ENCODE data around the gene TMEM229B. TPM values are rescaled to one million over a fixed set of nuclear protein-coding genes. Genes with fewer than 3 reads are reported as not detected.

The TMEM229B gene
- total RNA-seq, 1 donor from 2014 or later = 0.80 TPM

DNA sequence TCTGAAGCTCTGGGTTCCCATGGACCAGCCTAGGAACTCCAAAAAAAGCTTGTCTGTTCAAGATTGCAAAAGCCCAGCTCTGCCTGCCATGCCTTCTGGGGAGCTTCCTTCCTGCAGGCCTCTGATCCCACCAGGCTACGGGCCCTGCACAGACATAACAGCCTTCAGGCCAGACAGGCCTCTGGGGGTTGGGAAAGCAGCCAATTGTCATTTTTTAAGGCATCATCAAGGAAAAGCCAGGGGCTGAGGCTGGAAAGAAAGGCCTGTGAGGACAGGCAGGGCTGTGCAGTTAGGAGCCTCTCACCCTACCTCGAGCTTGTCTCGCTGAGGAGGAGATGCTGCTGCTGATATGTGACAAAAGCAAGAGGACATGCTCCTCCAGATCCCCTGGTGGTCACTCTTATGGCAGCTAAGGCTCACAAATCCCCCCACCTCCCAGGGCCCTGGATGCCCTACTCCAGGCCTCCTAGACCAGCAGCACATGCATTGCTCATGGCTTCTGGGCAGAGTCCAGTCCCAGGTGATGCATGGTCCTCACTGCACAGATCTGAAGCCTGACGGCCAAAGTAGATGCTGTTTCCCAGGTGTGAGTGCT lies 2.9 kb downstream of the TMEM229B start:
- ATAC-seq = no peak

DNA sequence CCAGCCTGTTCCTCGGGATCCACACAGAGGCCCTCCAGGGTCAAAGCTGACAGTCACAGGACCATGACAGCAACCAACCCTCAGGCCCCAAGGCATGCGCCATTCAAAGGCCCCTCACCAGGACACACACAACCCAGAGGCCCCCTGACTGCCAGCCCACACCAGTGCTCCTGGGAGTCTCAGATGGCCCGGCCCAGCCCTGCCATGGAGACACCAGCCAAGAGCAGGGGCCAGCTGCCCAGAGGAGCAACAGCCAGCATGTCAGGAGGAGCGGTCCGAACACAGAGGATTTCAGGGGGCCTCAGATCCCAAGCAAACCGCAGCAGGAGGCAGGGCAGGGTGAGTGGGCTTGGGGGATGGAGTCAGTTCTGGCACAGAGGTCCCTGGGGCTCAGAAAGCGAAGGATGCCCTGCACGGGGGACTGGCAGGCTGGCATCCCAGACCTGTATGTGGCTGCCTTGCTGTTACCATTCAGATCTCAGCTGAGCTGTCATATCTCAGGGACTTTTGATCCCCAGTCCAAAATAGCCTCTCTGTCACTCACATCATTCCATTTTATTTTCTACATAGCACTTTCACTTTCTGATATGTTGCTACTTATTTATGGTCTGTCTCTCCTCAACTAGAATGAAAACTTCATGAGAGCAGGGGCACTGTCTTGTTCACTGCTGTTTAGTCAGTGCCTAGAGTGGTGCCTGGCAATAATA lies 4.8 kb downstream of the TMEM229B start:
- no peak for ATAC-seq

DNA sequence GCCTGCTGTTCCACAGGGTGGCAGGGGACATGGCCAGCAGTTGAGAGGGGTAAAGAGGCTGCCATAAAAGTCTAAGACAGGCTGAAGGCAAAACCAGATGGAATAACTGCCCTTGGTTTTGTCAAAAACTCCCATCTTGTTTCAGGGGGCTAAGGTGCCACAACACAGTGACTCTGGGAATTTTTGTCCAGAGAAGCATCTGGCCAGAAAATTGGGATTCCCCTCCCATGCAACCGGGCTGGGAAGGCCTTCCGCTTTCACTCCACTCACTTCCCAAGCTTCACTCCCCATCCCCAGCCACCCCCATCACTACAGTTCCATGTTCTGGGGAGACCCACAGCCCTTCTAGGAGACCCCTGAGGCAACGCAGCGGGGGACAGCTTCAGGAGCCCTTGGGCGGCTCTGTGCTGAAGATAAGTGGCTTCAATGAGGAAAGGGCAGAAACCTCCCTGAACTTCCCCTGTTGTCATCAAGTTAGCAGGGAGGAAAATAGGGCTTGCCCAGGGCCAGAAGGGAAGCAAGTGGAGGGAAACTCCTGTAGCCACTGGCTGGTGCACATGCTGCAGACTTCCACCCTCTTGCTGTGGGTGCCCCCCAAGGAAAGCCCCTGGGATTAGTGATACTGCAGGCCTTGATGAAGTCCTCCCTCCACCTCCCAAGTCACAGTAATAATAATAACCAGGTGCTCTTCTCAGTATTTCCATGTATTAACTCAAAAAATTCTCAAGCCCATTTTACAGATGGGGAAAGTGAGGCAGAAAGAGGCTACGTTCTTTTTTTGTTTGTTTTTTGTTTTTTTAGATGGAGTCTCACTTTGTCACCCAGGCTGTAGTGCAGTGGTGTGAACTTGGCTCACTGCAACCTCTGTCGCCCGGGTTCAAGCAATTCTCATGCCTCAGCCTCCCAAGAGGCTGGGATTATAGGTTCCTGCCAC lies 6.0 kb downstream of the TMEM229B start:
- ATAC-seq = no peak

DNA sequence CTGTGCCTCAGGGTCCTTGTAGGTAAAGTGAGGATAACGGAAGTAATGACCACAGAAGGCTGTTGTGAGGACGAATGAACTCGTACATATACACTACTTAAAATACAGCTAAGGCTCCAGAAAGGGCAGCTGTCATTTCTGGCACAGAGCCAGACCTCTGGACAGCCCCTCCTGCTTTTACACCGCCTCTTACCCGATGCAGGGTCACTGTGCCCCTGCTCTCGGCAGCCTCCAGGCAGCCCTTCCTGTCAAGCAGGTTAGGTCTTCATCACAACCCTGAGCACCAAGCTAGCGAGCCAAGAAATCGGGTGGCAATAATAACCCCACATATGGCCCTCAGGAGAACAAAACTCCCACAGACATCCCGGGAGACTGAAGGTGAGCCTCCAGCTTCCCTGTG lies 8.5 kb downstream of the TMEM229B start:
- ATAC-seq = no peak

DNA sequence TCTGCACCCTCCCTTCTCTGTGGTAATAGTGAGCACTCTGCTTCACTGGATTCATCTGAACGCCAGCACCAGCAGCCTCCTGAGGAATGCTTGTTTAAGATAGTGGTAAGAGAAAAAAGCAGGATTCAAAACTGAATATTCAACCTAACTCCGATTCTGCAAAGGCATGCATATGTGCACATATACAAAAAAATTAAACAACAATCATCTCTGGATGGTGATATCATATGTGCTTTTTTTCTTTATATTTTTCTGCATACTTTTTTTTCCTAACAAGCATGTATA lies 9.8 kb downstream of the TMEM229B start:
- ATAC-seq = no peak

DNA sequence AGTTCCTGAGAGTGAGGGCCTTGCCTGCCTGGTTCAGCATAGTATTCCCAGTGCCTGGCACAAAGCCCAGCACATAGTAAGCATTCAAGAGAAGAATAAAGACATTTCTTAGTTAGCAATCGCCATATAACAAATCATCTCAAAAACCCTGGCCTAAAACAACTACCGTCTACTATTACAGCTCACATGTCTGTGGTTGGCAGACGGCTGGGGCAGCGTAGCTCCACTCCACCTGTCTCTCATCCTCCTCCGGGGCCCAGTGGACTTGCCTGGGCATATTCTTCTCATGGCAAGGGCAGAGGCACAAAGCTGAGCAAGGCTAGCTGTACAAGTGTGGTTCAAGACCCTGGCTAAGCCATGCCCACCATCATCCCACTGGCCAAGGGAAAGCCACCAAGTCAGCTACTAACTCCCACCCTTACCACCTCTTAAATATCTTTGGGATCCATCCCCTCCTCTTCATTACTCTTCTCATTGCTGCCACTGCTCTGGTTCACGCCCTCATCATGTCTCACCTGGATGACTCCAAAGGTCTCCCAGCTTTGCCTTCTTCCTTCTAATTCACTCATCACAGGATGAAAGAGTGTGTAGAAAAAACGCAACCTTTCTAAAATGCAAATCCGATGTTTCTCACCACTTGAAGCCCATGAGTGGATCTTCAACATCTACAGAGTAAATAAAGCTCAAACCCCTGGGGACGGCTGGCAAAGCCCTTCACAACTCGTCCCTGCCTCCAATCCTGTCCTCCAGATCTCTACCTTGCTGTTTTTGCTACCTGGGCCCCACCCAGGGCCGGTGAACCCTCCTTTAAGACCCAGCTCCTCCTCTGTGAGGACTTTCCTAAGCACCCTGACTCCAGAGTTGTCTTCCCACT lies 10.4 kb downstream of the TMEM229B start:
- ATAC-seq = peak; percentile 32

DNA sequence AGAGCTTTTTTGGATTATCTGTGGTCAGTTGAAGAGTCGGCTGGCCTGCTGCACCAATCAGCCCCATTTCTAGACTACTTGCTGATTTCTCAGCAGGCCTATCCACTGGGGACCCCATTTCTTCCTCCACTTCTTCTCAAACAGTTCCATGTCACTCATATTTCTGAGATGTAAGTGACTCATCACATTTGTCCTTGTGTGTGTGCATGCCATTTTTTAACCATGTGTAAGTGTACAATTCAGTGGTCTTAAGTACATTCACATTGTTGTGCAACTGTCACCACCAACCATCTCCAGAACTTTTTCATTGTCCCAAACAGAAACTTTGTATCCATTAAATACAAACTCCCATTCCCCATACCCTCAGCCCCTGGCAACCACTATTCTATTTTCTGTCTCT lies 14.2 kb downstream of the TMEM229B start:
- no peak for ATAC-seq

DNA sequence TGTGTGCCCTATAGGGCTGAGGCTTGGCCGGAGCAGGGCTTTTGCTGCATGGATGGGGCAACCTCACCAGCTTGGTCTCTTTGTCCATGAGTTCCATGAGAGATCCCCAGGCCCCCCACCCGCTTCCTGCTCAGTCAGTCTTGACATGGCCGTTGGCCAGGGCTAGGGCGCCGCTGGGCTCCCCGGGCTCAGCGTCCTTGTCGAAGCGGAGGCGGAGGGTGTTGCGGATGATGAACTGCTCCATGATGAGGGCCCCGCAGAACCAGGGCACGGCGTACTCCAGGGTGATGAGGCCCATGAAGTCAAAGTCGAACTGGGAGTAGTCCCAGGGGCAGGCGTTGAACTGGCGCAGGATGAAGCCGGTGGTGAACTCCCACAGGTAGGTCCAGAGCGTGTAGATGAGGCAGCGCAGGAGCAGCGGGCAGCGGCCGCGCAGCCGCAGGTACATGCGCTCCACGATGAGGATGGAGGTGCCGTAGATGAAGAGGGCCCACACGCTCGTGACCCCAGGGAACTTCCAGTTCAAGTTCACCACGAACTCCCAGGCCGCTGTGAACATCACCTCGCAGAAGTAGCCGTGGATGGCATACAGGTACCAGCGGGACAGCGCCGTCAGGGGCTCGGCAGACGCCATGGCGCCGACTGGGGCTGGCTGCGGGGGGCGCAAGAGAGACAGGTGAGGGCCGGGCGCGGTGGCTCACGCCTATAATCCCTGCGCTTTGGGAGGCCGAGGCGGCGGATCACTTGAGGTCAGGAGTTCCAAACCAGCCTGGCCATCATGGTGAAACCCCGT lies 15.0 kb downstream of the TMEM229B start:
- ATAC-seq = no peak

DNA sequence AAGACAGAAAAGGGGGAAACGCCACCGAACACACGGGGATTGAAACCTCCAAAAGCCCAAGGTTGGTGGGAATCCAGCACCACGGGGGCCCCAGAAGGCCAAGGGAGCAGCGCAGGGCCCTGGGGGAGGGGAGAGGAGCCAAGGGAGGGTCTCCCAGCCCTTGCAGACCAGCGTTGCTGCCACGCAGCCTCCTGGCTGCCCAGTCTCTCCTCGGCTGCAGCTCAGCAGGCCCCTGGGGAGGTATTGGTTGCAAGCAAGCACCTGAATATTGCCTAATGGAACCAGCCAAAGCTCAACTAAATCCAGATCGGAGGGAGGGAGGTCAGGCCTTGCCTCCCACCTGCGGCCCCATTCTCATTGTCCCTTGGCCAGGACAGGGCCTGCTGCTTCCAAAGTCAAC lies 15.8 kb downstream of the TMEM229B start:
- no peak for ATAC-seq

DNA sequence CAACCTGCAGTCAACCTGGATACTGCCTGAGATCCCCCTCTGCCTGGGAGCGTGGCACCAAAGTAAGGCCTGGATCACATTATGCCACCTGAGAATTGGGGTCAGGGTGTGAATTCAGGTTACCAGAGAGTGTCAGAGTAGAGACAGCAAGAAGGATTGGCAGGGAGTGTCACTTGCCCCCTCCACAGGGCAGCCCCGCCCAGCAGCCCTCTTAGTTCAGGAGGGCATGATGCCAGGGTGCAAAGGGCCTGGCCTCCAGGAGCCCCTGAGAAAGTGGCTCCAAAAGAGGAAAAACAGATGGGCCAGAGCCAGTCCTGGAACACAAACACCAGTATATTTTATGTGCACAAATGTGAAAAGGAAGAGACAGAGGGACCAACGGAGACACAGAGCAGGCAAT lies 18.6 kb downstream of the TMEM229B start:
- ATAC-seq = no peak

DNA sequence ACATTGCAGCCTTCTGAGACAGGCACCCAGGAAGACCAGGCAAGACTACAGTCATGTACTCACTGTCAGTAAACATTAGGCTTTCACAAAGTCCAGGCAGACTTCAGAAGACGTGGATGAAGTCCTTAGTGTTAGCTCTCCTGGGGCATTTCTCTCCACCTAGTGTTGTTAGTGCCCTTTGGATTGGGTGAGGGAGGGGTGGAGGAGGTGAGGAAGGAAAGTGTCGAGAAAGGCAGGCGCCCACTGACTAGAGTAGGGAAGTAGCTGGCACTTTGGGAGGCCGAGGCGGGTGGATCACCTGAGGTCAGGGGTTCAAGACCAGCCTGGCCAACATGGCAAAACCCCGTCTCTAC lies 20.2 kb downstream of the TMEM229B start:
- no peak for ATAC-seq

DNA sequence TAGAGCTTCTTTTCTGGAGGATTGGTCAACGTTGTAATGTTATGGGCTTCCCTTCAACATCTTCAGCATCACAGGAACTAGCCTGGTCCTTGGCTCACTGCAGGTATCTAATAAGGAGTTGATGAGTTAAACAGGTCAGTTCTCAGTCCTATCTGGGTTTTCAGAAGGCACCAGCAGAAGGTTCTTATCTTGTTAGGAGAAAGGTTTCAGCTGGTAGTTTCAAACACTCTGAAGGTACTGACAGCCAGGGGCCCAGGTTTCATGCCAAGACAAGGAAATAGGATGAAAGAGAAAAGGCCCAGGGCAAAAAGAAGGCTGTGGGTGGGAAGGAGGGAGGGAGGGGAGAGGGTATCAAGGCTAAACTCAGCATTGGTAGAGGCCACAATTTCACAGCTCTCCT lies 21.4 kb downstream of the TMEM229B start:
- ATAC-seq = no peak

DNA sequence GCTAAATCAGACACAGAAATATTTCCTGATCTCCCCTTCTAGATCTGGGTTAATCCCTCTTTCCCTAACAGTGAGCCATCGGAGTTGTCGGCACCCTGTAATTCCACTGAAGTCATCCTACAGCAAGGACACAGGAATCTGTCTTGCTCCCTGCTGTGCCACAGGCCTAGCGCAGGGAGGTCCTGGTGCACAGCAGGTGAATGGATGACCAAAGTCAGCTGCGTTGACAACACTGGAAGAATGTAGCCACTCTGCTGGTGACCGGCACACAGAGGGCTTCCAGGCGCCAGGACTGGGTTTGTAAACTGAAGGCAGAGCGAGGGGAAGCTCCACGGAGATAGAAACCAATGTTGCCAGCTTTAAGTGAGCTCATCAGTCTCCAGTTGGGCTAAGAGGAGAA lies 23.6 kb downstream of the TMEM229B start:
- no peak for ATAC-seq

DNA sequence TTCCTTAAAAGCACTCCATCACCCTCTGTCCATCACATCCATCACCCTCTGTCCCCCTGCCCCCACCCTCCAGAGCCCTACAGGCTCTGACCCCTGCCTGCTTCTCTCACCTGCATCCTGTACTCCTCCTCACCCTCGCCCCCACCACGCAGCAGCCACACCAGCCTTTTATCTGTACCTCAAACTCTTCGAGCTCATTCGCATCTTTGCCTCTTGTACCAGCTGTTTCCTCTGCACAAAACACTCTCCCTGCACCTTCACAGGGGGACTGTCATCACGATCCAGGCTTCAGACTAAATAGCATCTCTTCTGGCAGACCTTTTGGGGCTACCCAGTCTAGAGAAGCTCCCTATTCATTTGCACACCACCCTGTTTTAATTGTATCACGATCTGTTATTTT lies 24.1 kb downstream of the TMEM229B start:
- no peak for ATAC-seq

DNA sequence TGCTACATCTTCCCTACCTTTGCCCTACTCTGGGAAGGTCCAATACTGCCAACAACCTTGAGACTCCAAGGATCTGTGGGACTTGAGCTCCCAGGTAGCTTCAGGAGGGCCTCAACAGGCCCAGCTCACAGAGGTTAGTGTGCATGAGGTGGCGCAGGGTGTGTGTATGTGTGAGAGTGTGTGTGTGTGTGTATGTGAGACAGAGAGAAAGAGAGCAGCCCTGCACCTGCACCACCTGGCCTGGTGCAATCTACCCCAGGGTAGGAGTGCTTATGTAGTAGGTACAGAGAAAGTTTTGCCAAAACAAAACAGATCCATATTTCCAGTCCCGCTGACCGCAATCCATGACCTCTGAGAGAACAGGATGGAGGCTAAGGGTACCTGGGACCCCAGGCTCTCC lies 24.6 kb downstream of the TMEM229B start:
- ATAC-seq = no peak

DNA sequence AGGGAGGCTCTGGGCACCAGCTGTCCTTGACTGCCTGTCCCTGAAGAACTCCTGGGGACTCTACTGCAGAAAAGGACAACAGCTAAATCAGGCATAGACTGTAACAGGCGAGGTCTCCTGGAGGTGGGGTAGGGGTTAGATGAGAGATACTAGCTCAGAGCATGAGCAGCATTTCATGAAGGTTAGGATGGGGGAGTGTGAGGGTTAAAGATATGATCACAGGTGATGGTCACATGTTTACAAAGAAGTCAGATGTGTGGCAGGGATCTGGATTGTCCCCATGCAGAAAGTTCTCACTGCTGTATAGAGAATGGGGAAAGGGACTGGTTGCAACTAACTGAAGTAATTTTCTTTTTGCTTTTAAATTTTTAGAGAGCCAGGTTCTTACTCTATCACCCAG lies 26.5 kb downstream of the TMEM229B start:
- ATAC-seq = no peak

DNA sequence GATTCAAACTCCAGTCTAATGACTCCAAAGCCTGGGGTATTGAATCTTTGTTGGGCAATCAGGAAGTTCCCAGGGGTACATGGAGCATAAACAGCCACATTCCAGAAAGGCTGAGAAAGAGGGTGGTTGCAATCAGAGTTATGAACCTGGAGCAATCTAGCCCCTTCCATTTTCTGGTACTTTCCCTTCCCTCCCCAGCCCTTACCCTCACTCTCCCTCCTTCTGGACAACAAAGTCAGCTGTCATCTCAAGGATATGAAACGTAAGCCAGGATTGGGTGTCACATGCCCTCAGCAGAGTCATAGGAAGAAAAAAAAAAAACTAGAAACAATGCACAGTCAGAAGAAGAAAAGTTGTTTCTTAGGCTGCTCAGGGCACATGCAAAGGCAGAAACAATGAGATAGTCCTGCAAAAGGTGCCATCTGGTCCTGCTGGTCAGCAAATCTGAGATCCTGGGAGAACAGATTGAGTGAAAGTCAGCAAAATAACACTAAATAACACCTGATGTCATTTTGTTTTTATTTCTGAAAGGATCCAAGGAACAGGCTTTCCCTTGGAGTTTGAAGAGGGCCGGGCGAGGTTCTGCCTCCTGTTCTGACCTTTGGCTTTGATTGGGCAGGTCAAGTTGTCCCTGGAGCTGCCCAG lies 27.1 kb downstream of the TMEM229B start:
- no peak for ATAC-seq

DNA sequence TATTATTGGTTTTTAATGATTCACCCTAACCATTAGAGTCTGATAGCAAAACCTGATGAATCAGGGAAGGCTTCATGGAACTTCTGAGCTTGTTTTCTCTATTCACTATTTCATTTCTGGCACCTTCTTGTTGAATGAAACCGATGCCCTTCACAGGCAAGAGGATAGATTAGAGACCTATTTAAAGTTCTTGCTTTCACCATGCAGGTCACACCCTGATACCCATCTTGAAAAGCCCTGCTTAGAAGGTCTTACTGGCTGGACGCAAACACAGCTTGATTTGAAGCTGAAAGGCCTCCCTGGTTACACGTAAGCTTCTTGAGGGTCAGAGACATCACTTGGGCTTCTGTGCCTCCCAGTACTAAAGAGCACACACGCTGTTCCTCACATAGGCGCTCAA lies 29.2 kb downstream of the TMEM229B start:
- ATAC-seq = no peak

DNA sequence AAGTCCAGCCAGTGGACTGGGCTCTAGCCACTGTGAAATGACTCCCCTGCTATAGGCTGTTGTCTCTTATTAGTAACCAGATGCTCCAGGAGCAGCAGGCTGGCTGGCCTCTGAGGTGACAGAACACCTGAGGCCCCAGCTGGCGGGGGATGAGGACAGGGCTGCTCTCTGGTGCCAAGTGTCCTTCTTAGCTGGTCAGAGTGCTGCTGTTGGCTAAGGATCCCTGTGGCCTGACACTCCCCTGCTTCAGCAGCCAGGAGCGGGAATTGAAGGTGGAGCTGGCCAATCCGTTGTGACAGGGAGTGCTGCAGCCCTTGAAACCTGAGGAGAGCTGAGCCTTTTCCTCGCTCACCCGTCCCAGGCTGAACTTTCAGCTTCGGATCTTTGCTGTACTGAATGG lies 30.7 kb downstream of the TMEM229B start:
- ATAC-seq = no peak

DNA sequence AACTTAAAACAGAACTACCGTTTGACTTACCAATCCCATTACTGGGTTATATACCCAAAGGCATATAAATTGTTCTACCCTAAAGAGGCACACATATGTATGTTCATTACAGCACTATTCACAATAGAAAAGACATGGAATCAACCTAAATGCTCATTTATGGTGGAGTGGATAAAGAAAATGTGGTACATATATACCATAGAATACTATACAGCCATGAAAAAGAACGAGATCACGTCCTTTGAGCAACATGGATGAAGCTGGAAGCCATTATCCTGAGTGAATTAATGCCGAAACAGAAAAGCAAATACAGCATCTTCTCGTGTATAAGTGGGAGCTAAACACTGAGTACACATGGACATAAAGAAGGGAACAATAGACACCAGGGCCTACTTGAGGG lies 31.8 kb downstream of the TMEM229B start:
- ATAC-seq = no peak

DNA sequence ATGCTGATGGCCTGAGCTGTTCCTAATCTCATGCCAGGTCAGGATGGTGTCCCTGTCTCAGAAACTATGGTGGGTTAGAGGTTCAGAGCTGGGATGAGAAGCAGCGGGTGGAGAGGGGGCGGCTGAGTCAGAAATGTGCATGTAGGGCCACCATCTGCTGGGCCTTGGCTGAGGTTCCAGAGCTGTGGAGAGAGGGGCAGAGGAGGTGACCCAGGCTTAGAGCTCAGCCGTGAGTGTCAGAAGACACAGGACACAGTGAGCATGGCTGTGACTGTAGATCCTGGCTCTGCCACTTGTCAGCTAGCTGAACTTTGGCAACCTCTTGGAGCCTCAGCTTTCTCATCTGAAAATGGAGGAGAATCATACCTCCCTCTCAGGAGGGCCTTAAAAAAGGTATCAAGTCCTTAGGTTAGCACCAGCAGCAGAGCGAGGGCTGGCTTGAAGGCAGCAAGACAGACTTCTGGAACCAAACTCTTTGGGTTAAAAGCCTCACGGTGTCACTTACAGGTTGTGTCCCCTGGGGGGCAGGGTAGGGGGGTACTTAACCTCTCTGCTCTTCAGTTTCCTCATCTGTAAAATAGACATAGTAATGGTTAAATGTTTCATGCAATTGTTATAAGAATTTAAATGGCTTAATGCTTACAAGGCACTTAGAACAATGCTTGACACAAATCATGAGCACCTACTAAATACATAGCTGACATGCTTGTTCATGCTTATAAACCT lies 34.8 kb downstream of the TMEM229B start:
- no peak for ATAC-seq

Measured in esophagus mucosa (tissue), 1 donor.